ENCODE measurements around the gene CUL4B. TPM values are rescaled to one million over a fixed set of nuclear protein-coding genes. Genes with fewer than 3 reads are reported as not detected.

Gene CUL4B
- total RNA-seq, 1 donor from 2014 or later = 50.1 TPM

GRCh38 chrX:120536061-120536460 lies 24.7 kb downstream of the CUL4B start:
- no peak for TF ChIP-seq CTCF (IDR thresholded peaks at IDR 0.05; ENCODE audit: unreplicated experiment)
- Mint-ChIP-seq H3K9me3 (peaks cover 15% of the 10 kb centered on the region), H3K4me1 (no peaks in the 10 kb centered on the region), H3K36me3 (peaks cover 21% of the 10 kb centered on the region), H3K27ac (no peak overlapping the region), H3K27me3 (ENCODE audit: low read depth) (no peaks in the 10 kb centered on the region), H3K4me3 (no peak overlapping the region)
- DNase-seq (ENCODE audit: low spot score in 2 of 2, unreplicated experiment in 2 of 2) = no peak

- H3K4me3 Mint-ChIP-seq = no peak overlapping the region
- no peak for DNase-seq (ENCODE audit: low spot score in 2 of 2, unreplicated experiment in 2 of 2)
- H3K36me3 Mint-ChIP-seq = peaks cover 18% of the 10 kb centered on the region
- no peak for TF ChIP-seq CTCF (IDR thresholded peaks at IDR 0.05; ENCODE audit: unreplicated experiment)
- no peaks in the 10 kb centered on the region for H3K4me1 Mint-ChIP-seq
- H3K27me3 Mint-ChIP-seq (ENCODE audit: low read depth) = no peaks in the 10 kb centered on the region
- H3K27ac Mint-ChIP-seq = no peak overlapping the region
- H3K9me3 Mint-ChIP-seq = peaks cover 18% of the 10 kb centered on the region
Measured at GRCh38 chrX:120534413-120535205, 26.2 kb downstream of the CUL4B start.

GRCh38 chrX:120522820-120523219 lies 37.9 kb downstream of the CUL4B start:
- Mint-ChIP-seq H3K4me1 (no peaks in the 10 kb centered on the region), H3K4me3 (no peak overlapping the region), H3K36me3 (peaks cover 21% of the 10 kb centered on the region), H3K9me3 (peaks cover 35% of the 10 kb centered on the region), H3K27ac (no peak overlapping the region), H3K27me3 (ENCODE audit: low read depth) (no peaks in the 10 kb centered on the region)
- TF ChIP-seq CTCF (IDR thresholded peaks at IDR 0.05; ENCODE audit: unreplicated experiment) = no peak
- DNase-seq (ENCODE audit: low spot score in 2 of 2, unreplicated experiment in 2 of 2) = no peak

- H3K4me3 Mint-ChIP-seq = no peak overlapping the region
- peaks cover 12% of the 10 kb centered on the region for H3K36me3 Mint-ChIP-seq
- DNase-seq (ENCODE audit: low spot score in 2 of 2, unreplicated experiment in 2 of 2) = no peak
- no peak for TF ChIP-seq CTCF (IDR thresholded peaks at IDR 0.05; ENCODE audit: unreplicated experiment)
- H3K27ac Mint-ChIP-seq = no peak overlapping the region
- no peaks in the 10 kb centered on the region for H3K4me1 Mint-ChIP-seq
- no peaks in the 10 kb centered on the region for H3K27me3 Mint-ChIP-seq (ENCODE audit: low read depth)
- peaks cover 29% of the 10 kb centered on the region for H3K9me3 Mint-ChIP-seq
Measured at GRCh38 chrX:120517936-120518335, 42.8 kb downstream of the CUL4B start.

GRCh38 chrX:120514236-120514635 lies 46.5 kb downstream of the CUL4B start:
- Mint-ChIP-seq H3K4me3 (no peak overlapping the region), H3K36me3 (peaks cover 2% of the 10 kb centered on the region)

More at GRCh38 chrX:120514236-120514635, 46.5 kb downstream of the CUL4B start:
- Mint-ChIP-seq H3K27me3 (ENCODE audit: low read depth) (no peaks in the 10 kb centered on the region), H3K9me3 (peaks cover 19% of the 10 kb centered on the region), H3K27ac (no peak overlapping the region), H3K4me1 (no peaks in the 10 kb centered on the region)
- no peak for DNase-seq (ENCODE audit: low spot score in 2 of 2, unreplicated experiment in 2 of 2)
- TF ChIP-seq CTCF (IDR thresholded peaks at IDR 0.05; ENCODE audit: unreplicated experiment) = no peak
